ENCODE data around the gene TBC1D24.

GRCh38 chr16:2531696-2532493 is 57.0 kb downstream of the TBC1D24 start:
- TF ChIP-seq CTCF (IDR thresholded peaks at IDR 0.05; ENCODE audit: low read length) (no peak), EZH2 (optimal IDR thresholded peaks at IDR 0.05; ENCODE audit: low read depth, low read length) (no peak)

All from MM.1S (cell line).